ENCODE measurements around the gene HLA-DPA1.

The HLA-DPA1 gene

DNA sequence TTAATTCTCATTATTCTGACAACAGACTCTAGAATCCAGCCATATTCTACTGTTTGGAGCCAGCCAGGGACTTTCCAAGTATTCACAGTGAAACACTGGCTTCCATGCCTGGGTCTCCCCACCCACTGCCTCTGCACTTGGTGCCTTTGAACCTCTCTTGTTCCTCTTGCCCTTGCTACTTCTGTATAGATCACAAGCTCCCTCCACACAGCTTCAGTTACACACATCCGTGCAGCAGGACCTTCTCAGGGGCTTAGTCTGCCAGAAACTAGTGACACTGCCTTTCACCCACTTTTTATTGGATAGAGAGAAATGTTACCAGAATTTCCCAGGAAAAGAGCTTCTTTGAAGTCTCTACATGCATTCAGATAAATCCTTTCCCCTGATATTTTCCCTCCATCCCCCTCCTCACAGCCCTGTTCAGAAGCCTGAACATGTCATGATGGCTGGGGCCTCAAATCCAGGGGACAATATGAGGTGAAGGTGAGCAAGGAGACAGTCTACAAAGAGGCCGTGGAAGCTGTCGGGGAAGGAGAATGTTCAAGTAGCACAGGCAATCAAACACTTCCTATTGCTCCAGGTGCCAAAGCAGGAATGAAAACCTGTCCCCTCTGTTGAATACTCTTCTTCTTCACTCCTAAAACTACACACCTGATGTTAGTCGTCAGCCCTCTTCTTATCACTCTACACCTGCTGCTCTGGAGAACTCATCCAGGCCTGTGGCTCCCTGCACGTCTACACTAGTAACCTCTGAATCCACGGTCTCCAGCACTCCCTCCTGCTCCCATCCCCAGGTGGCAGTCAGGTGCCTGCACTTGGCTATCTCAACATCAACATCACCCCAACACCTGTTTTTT is 43.9 kb downstream of the HLA-DPA1 start:
- DNase-seq (ENCODE audit: insufficient read length) = no peak
- peak; percentile 88 for TF ChIP-seq POLR2AphosphoS5 (IDR thresholded peaks at IDR 0.05; ENCODE audit: low read depth, low read length)
- peak; percentile 55; the same call in 1 of the 2 replicates for TF ChIP-seq TAF1 (IDR thresholded peaks at IDR 0.05; ENCODE audit: borderline replicate concordance, low read depth, low read length)
- peak; percentile 92 for TF ChIP-seq POLR2A (IDR thresholded peaks at IDR 0.05; ENCODE audit: low read depth, low read length)
- peak; percentile 100 for FAIRE-seq

DNA sequence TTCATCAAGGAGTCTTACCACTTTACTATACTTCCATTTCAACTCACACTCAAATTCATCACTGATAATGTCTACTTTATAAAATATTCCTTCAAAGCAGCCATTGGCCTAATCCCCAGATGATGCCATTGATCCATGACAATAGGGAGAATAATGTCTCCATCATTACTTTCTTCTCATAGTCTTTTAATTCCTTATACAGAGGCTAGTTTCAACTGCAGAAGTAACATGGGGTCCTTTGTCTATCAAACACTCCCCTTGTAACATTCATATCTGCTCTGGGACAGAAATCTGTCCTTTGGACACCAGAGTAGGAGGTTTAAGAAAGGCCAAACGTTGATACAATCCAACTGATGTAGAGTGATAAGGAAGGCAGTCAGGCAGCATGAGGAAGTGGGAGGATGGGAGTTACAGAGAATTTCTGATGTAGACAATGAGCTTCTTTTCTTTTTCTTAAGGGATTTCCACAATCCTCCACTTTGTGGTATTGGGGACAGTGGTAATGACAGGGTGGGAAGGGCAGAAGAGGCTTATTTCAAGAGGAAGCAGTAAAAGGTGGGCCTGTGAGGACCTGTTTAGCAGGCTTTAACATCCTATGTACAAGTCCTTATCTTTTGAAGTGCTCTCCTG is 45.1 kb downstream of the HLA-DPA1 start:
- TF ChIP-seq POLR2AphosphoS5 (IDR thresholded peaks at IDR 0.05; ENCODE audit: low read depth, low read length) (peak; percentile 65; the same call in 1 of the 2 replicates), POLR2A (IDR thresholded peaks at IDR 0.05; ENCODE audit: low read depth, low read length) (peak; percentile 61; the same call in 1 of the 2 replicates), TAF1 (IDR thresholded peaks at IDR 0.05; ENCODE audit: borderline replicate concordance, low read depth, low read length) (no peak)
- DNase-seq (ENCODE audit: insufficient read length) = no peak
- no peak for FAIRE-seq

DNA sequence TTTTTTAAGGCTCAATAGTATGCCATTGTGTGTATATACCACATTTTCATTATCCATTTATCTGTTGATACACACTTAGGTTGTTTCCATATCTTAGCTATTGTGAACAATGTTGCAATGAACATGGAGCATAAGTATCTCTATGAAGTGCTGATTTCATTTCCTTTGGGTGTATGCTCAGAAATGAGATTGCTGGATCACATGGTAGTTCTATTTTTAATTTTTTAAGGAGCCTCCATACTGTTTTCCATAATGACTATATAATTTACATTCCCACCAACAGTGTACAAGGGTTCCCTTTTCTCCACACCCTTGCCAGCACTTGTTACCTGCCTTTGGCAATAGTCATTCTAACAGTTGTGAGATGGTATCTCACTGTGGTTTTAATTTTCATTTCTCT is 48.9 kb downstream of the HLA-DPA1 start:
- TF ChIP-seq POLR2A (IDR thresholded peaks at IDR 0.05; ENCODE audit: low read depth, low read length) (no peak), POLR2AphosphoS5 (IDR thresholded peaks at IDR 0.05; ENCODE audit: low read depth, low read length) (no peak), TAF1 (IDR thresholded peaks at IDR 0.05; ENCODE audit: borderline replicate concordance, low read depth, low read length) (no peak)
- FAIRE-seq (no peak), DNase-seq (ENCODE audit: insufficient read length) (no peak)

DNA sequence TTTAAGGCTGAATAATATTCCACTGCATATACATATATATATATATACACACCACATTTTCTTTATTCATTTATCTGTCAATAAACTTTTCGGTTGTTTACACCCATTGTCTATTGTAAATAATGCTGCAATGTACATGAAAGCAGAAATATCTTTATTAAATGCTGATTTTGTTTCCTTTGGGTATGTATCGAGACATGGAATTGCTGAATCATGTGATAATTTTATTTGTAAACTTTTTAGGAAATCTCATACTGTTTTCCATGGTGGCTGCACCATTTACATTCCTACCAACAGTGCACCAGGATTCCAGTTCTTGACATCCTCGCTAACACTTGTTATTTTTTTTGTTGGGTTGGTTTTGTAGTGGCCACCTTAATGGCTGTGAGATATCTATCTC is 49.9 kb downstream of the HLA-DPA1 start:
- TF ChIP-seq POLR2AphosphoS5 (IDR thresholded peaks at IDR 0.05; ENCODE audit: low read depth, low read length) (no peak), TAF1 (IDR thresholded peaks at IDR 0.05; ENCODE audit: borderline replicate concordance, low read depth, low read length) (no peak), POLR2A (IDR thresholded peaks at IDR 0.05; ENCODE audit: low read depth, low read length) (no peak)
- FAIRE-seq (no peak), DNase-seq (ENCODE audit: insufficient read length) (no peak)

DNA sequence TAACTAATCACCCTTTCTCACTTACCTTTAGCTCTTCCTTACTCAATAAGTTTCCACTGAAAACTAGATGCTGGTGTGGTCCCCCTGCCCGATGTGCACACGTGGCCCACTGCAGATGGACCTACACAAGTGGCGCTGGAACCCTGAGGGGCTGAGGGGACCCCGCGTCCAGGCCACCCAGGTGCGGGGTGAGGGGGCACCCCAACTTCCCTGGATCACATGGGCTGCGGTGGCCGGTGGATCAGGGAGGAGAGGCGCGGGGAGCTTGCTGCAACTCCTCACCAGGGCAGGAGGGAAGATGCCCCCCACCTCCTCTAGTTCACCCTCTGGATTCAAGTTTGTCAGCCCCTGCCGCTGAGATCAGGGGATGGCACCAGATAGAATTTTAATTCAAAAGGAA is 51.5 kb downstream of the HLA-DPA1 start:
- TF ChIP-seq POLR2AphosphoS5 (IDR thresholded peaks at IDR 0.05; ENCODE audit: low read depth, low read length) = no peak
- no peak for TF ChIP-seq TAF1 (IDR thresholded peaks at IDR 0.05; ENCODE audit: borderline replicate concordance, low read depth, low read length)
- TF ChIP-seq POLR2A (IDR thresholded peaks at IDR 0.05; ENCODE audit: low read depth, low read length) = no peak
- DNase-seq (ENCODE audit: insufficient read length) = no peak
- no peak for FAIRE-seq

DNA sequence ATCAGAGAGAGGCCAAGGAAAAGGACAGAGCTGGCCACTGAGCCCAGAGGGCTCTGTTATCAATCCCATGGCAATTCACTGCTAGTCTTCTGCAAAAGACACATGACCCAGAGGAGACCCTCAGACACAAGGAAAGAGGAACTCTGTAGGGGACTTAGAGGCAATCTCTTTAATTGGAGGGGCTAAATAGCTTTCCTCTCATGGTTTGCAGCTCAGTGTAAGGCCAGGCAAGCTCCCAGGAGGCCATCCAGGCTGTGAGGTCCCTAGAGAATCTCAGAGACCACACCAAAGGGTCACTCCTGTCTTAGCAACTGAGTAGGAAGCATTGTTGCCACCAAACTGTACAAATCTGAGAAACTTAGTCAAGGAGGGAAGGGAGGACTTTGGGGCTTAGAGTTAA is 54.1 kb downstream of the HLA-DPA1 start:
- no peak for DNase-seq (ENCODE audit: insufficient read length)
- FAIRE-seq = peak; percentile 72
- no peak for TF ChIP-seq POLR2A (IDR thresholded peaks at IDR 0.05; ENCODE audit: low read depth, low read length)

DNA sequence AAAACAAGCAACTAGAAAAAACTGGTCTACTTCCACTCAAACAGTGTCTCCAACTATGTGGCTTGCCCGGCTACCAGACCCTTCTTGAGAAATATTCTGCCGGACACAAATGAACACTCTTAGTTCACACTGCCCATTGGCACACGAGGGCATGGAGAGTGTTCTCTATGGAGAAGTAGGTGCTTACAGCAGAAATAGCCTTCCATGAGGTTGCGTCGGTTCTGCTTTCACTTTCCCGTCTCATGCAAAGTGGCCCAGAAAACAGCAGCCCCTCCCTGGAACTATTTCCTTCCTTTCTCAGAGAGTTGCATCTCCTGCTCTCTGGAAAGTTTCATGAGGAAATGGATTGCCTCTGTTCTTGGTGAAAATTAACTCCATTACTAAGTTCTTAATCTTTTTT is 54.5 kb downstream of the HLA-DPA1 start:
- DNase-seq (ENCODE audit: insufficient read length) = no peak
- TF ChIP-seq TAF1 (IDR thresholded peaks at IDR 0.05; ENCODE audit: borderline replicate concordance, low read depth, low read length) (no peak), POLR2A (IDR thresholded peaks at IDR 0.05; ENCODE audit: low read depth, low read length) (peak; percentile 50; the same call in 1 of the 2 replicates)
- FAIRE-seq = peak; percentile 94

DNA sequence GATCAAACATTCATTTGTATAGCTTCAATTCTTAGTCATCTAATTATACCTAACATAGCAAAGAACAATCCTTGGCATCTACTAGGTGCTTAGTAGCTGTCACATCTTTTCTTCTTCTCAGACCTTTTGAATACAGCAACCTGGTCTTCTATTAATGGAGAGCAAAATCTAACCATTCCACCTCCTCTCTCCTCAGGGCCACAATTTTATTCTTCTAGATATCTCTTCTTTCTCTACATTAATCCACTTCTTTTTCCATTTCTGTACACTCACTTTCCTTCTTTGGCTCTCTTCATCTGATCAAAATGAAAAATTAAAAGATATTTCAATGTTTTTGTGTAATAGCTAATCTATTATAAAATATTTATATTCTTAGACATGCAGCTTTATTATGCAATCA is 55.0 kb downstream of the HLA-DPA1 start:
- peak; percentile 61 for FAIRE-seq
- DNase-seq (ENCODE audit: insufficient read length) = no peak
- TF ChIP-seq TAF1 (IDR thresholded peaks at IDR 0.05; ENCODE audit: borderline replicate concordance, low read depth, low read length) = no peak
- TF ChIP-seq POLR2A (IDR thresholded peaks at IDR 0.05; ENCODE audit: low read depth, low read length) = no peak
- TF ChIP-seq POLR2AphosphoS5 (IDR thresholded peaks at IDR 0.05; ENCODE audit: low read depth, low read length) = no peak

DNA sequence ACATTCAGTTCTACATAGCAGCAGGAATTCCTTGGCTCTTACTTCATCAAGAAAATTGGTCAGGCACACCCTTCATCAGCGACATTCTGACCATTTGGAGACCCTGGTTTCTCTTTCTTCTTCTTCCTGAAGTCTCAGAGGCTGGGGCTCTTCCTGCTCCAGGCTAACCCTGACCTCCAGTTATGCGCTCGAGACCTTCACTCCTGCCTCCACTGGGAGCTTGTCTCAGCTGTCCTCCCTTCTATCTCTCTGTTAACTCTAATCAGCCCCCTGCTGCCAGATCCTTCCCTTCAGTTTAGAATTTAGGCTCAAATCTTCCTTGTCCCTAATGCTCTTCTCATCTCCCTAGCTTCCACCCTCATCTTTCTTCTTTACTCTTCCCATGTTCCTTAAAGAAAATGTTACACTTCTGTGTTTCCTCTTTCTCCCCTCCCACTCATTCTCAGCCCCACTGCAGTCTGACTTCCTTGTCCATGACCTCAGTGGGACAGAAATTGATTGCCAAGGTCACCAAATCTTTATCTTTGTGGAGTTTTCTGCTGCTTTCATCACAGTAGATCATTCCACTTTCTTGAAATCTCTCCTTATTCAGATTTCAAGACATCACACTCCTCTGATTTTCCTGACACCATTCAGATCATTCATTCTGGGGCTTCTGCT is 55.6 kb downstream of the HLA-DPA1 start:
- peak; percentile 74 for FAIRE-seq
- no peak for DNase-seq (ENCODE audit: insufficient read length)
- peak; percentile 45; the same call in 1 of the 2 replicates for TF ChIP-seq POLR2A (IDR thresholded peaks at IDR 0.05; ENCODE audit: low read depth, low read length)
- TF ChIP-seq POLR2AphosphoS5 (IDR thresholded peaks at IDR 0.05; ENCODE audit: low read depth, low read length) = no peak
- TF ChIP-seq TAF1 (IDR thresholded peaks at IDR 0.05; ENCODE audit: borderline replicate concordance, low read depth, low read length) = no peak

DNA sequence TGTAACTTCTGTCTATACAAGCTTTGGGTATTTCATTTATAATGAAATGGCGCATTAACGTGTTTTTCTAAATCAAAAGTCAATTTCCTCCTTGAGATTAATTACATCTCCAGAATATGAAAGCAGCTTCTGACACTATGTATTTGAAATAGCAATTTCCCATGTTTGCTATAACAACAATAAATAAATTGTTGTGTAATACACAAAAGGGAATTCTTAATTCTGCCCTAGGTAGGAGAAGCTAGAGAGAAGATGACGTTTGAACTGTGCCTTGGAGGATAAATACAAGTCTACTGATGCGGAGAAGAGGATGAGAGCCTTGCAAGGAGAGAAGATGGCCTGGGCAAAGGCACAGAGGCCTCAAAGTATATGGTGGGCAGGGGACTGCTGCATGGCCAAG is 56.4 kb downstream of the HLA-DPA1 start:
- FAIRE-seq = no peak
- no peak for DNase-seq (ENCODE audit: insufficient read length)
- no peak for TF ChIP-seq POLR2A (IDR thresholded peaks at IDR 0.05; ENCODE audit: low read depth, low read length)
- TF ChIP-seq TAF1 (IDR thresholded peaks at IDR 0.05; ENCODE audit: borderline replicate concordance, low read depth, low read length) = no peak
- no peak for TF ChIP-seq POLR2AphosphoS5 (IDR thresholded peaks at IDR 0.05; ENCODE audit: low read depth, low read length)

DNA sequence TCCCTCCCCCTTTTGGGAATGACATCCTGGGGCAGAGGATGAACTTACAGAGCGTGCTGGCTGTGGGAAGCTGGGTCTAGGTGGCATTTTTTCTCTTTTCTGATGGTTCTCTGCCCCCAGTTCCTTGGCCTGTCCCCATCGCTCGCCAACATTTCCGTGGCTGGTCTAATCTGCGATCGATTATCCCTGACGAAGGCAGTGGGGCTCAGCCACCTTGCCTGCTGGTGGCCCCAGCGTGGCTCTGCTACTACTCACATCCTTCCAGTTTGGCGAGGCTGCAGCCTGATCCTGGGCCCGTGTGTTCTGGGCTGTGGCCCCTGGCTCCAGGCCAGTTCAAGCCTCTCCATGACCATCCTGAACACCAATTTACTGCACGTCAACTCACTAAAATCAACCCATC is 57.7 kb downstream of the HLA-DPA1 start:
- DNase-seq (ENCODE audit: insufficient read length) = no peak
- TF ChIP-seq POLR2AphosphoS5 (IDR thresholded peaks at IDR 0.05; ENCODE audit: low read depth, low read length) = no peak
- TF ChIP-seq TAF1 (IDR thresholded peaks at IDR 0.05; ENCODE audit: borderline replicate concordance, low read depth, low read length) = no peak
- TF ChIP-seq POLR2A (IDR thresholded peaks at IDR 0.05; ENCODE audit: low read depth, low read length) = no peak
- FAIRE-seq = no peak
